HuH-7 (cell line): ENCODE results near the gene DNAH9.
A peak's percentile ranks its signal among the peaks of the same experiment; 100 is the strongest.

Source experiments
- DNase-seq: peaks from one replicate; pipeline ENCODE4 v3.0.0; 2011; ENCODE audit warnings: low spot score

The DNAH9 gene

DNA sequence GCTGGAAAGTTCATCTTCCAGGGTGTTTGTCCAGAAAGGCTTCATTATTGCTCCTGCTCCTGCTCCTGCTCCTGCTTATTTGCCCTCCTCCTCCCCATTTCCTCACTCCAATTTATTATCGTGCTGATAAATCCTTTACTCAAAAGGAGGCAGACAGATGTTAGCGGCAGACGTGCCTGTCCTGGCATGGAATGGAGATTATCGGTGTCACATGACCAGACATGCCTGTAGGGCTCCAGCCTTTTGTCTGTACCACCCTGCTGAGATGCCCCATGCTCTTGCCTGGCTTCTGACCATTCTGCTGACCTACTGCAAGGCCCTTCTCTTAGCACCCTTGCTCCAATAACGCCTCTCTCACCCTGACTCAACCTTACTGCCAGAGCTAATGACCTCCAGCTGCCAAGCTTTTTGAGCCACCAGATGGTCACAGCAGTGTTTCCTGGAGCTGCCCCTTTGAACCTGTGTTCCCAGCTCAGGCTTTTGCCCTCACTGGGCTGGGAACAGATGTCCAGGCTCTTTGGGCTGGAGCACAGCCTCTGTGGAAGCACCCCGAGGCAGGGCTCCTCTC is 12.8 kb downstream of the DNAH9 start:
- no peak for DNase-seq

- no peak for DNase-seq
Observed at GRCh38 chr17:11612956-11613355, 14.7 kb downstream of the DNAH9 start.

GRCh38 chr17:11618861-11619566 is 20.7 kb downstream of the DNAH9 start:
- no peak for DNase-seq

DNA sequence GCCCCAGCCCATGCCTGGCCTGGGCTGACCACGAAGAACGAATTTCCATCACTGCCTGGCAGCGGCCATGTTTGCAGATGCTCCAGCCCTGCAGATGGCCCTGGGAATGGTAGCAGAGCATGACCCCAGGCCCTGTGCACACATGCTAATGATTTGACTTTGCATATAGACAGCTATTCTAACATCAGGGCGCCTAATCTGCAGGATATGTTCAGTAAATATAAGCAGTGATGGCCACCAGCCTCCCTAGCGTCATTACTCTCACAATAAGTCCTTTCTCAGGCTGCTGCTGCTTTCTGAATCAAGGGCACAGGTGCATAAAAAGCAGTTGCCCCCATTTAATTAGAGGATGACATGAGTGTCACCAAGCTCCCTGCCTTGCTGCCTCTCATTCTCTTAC is 24.2 kb downstream of the DNAH9 start:
- no peak for DNase-seq

GRCh38 chr17:11624976-11625375 is 26.7 kb downstream of the DNAH9 start:
- no peak for DNase-seq

DNA sequence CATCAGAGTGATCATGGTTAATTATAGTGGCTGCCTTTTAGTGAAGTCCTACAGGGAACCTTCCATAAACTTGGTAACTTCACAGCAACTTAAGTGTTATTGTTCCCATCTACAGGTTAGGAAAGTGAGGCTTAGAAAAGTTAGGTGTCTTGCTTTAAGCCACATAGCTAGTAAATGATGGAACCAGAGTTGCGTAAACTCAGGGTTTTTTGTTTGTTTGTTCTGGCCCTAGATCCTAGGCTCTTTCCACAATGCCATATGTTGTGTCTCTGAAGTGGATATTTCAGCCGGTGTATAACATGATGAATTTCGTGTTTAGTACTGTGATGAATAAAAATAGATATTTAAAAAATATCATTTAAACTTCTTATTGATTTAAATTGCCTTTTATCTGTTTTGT is 27.6 kb downstream of the DNAH9 start:
- DNase-seq, result no peak

- no peak for DNase-seq
Observed at GRCh38 chr17:11627301-11627940, 29.2 kb downstream of the DNAH9 start.

DNA sequence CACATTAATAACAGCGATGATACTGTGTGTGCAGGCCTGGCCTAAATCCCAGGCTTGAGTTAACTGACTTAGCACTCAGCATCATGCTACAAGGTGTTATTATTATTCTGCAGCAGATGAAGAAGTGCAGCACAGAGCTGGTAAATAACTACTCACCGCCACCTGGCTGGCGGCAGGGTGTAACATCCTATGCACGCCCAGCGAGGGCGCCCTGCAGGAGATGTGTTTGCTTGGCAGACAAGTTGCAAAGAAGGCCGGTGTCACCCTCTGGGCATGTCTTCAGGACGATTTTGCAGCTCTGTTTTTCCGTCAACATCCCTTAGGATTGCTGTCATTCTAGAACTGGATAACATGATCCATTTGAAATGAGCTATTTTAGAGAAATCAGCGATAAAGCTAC is 30.1 kb downstream of the DNAH9 start:
- peak; percentile 6 for DNase-seq

GRCh38 chr17:11628831-11629230 is 30.6 kb downstream of the DNAH9 start:
- no peak for DNase-seq

- DNase-seq, result no peak
Observed at GRCh38 chr17:11636771-11637170, 38.5 kb downstream of the DNAH9 start.

DNA sequence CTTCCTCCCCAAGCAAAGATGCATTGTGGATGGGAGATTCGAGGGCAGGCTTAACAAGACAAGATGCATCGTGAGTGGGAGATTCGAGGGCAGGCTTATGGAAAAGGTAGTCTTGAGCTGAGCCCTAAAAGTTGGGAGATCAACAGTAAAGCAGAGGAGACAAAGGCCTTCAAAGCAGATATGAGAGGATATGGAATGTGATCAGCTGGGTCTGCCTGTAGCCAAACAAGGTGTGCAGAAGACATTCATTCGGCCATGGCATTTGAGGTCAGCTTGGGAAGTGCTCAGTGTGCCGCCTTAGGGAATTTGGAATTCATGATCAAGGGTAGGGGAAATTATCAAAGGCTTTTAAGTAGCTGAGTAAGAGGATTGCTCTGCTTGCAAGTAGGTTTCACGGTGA is 39.5 kb downstream of the DNAH9 start:
- no peak for DNase-seq

GRCh38 chr17:11638700-11639265 is 40.5 kb downstream of the DNAH9 start:
- DNase-seq, result no peak

- no peak for DNase-seq
Observed at GRCh38 chr17:11639736-11640462, 41.6 kb downstream of the DNAH9 start.

DNA sequence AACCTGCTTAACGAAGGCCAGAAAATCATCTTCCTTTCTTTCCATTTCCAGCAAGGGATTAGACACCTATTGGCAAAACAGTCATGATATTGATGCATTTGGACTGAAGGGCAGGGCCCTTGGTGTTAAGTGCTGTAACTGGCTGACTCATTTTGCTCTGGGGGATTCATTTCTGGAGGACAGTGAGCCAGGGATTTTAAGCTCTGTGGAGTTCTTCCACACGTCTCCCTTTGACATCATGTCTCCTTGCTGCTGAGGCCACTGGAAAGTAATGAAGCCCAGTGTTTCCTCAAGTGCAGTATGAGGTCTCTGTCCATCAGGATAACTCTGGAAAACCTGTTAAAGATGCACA is 42.2 kb downstream of the DNAH9 start:
- DNase-seq, result no peak

GRCh38 chr17:11641521-11642275 is 43.4 kb downstream of the DNAH9 start:
- DNase-seq, result no peak

GRCh38 chr17:11642655-11643054 is 44.4 kb downstream of the DNAH9 start:
- DNase-seq, result no peak

DNA sequence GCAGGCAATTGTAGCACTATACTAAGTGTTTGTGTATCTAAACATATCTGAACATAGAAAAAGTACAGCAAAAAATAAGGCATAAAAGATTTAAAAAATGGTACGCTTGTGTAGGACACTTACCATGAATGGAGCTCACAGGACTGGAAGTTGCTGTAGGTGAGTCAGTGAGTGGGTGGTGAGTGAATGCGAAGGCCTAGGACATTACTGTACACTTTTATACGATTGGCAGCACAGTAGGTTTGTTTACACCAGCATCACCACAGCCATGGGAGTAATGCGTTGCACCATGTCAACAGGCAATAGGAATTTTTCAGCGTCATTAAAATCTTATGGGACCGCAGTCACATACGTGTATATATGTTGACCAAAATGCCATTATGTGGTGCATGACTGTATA is 45.6 kb downstream of the DNAH9 start:
- DNase-seq, result no peak

- peak; percentile 32 for DNase-seq
Observed at GRCh38 chr17:11644265-11645212, 46.3 kb downstream of the DNAH9 start.

DNA sequence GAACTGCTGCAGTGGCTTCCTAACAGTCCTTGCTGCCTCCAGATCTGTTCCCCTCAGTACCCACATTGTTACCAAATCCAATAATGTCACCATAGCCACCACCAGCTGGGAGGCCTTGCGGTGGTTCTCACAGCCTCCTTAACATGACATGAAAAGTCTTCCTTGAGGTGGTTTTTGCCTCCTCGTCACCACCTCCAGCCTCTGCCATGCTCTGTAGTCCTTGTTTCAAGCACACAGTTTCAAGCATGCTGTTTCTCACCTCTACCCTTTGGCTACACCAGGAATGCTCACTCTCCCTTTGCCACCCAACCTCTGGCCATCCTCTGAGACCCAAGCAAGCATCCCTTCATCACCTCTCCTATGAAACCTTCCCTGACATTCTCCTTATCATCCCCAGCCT is 47.2 kb downstream of the DNAH9 start:
- no peak for DNase-seq

- no peak for DNase-seq
Observed at GRCh38 chr17:11651089-11651488, 52.8 kb downstream of the DNAH9 start.

- DNase-seq, result no peak
Observed at GRCh38 chr17:11668618-11669017, 70.3 kb downstream of the DNAH9 start.
